ENCODE data around the gene PRKAR2A.

DNA sequence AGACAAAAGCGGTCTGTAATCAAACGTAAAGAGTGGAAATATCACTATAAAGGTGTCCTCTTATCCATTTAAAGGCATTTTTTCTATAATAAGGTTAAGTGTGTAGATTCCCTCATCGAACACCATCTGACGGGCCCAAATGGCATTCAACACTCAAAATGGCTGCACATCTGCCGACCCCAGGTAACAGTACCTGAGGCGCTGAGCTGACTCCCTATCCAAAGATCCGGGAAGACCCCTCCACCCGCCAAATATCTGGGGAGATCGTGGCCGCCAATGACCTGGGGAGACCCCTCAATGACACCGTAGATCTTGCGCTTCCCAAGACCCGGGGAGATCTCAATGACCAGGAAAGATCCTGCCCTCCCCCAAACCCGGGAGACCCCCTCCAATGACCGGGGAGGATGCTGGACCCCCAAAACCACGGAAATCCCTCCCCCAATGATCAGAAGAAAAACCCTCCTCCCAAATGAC is 131.1 kb downstream of the PRKAR2A start:
- TF ChIP-seq, protein P1, sequence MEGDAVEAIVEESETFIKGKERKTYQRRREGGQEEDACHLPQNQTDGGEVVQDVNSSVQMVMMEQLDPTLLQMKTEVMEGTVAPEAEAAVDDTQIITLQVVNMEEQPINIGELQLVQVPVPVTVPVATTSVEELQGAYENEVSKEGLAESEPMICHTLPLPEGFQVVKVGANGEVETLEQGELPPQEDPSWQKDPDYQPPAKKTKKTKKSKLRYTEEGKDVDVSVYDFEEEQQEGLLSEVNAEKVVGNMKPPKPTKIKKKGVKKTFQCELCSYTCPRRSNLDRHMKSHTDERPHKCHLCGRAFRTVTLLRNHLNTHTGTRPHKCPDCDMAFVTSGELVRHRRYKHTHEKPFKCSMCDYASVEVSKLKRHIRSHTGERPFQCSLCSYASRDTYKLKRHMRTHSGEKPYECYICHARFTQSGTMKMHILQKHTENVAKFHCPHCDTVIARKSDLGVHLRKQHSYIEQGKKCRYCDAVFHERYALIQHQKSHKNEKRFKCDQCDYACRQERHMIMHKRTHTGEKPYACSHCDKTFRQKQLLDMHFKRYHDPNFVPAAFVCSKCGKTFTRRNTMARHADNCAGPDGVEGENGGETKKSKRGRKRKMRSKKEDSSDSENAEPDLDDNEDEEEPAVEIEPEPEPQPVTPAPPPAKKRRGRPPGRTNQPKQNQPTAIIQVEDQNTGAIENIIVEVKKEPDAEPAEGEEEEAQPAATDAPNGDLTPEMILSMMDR (IDR thresholded peaks at IDR 0.05): no peak
- TF ChIP-seq POLR2AphosphoS5 (IDR thresholded peaks at IDR 0.05; ENCODE audit: low read depth, low read length): no peak
- no peak for TF ChIP-seq SIN3A (IDR thresholded peaks at IDR 0.05; ENCODE audit: borderline replicate concordance, insufficient read depth, low read depth, low read length)

Data from Panc1 (cell line).